Suprapubic skin (tissue), 4 donors: ENCODE data around the gene GATA3. TPM values are rescaled to one million over a fixed set of nuclear protein-coding genes. Genes with fewer than 3 reads are reported as not detected.

Source experiments
- DNase-seq, 2 donors: peaks; one replicate each; pipeline ENCODE4 v3.0.0-alpha.2; 2019; ENCODE audit warnings: low spot score in 2 of 2
- H3K27ac ChIP-seq: fragments of 200-600 bp; sonication (generic); one replicate; pipeline ENCODE4 v1.5.1; 2019
- H3K27me3 ChIP-seq: fragments of 200-600 bp; sonication (generic); one replicate; pipeline ENCODE4 v1.5.1; 2019
- H3K36me3 ChIP-seq: fragments of 200-600 bp; sonication (generic); one replicate; pipeline ENCODE4 v1.5.1; 2019
- H3K4me1 ChIP-seq: fragments of 200-600 bp; sonication (generic); one replicate; pipeline ENCODE4 v1.5.1; 2019
- H3K4me3 ChIP-seq: fragments of 200-600 bp; sonication (generic); one replicate; pipeline ENCODE4 v1.5.1; 2019; ENCODE audit warnings: mild to moderate bottlenecking
- H3K9me3 ChIP-seq: fragments of 200-600 bp; sonication (generic); one replicate; pipeline ENCODE4 v1.5.1; 2019
- EP300 ChIP-seq: sonication (generic); formaldehyde crosslinking; IDR thresholded peaks from one replicate; pipeline ENCODE4 v1.6.1; 2017; ENCODE audit warnings: antibody characterized with exemption
- POLR2A ChIP-seq, 2 donors: fragments of 450-650 bp; IDR thresholded peaks; one replicate each; pipeline ENCODE4 v1.6.1; 2017; ENCODE audit warnings: antibody characterized with exemption in 2 of 2, mild to moderate bottlenecking in 2 of 2, moderate library complexity in 2 of 2
- POLR2AphosphoS5 ChIP-seq, 3 donors: sonication (generic); formaldehyde crosslinking; IDR thresholded peaks; one replicate each; pipeline ENCODE4 v1.6.1; 2017; ENCODE audit warnings: antibody characterized with exemption in 3 of 3
- WGBS: methylation state at CpG from one replicate; pipeline ENCODE4 v1.1.5; 2018; 5-methylcytosine and 5-hydroxymethylcytosine counted together
- total RNA-seq, 4 donors: library from RNA; depleted of rRNA; stranded (reverse); fragments of >200 nt; gene quantifications; one replicate each; pipeline ENCODE4 v1.1.0, GENCODE V29; 2016
- TF ChIP-seq, protein P1 (sequence below), 2 donors: fragments of 200-600 bp in 1 of 2; fragments of 450-650 bp in 1 of 2; sonication (generic) in 1 of 2; IDR thresholded peaks; one replicate each; pipeline ENCODE4 v1.5.1; 2016 to 2019; ENCODE audit warnings: antibody characterized with exemption in 2 of 2, mild to moderate bottlenecking in 1 of 2, moderate library complexity in 1 of 2

GATA3 gene
- total RNA-seq, 4 donors from 2014 or later = 91.0 to 241 (median 164) TPM

DNA sequence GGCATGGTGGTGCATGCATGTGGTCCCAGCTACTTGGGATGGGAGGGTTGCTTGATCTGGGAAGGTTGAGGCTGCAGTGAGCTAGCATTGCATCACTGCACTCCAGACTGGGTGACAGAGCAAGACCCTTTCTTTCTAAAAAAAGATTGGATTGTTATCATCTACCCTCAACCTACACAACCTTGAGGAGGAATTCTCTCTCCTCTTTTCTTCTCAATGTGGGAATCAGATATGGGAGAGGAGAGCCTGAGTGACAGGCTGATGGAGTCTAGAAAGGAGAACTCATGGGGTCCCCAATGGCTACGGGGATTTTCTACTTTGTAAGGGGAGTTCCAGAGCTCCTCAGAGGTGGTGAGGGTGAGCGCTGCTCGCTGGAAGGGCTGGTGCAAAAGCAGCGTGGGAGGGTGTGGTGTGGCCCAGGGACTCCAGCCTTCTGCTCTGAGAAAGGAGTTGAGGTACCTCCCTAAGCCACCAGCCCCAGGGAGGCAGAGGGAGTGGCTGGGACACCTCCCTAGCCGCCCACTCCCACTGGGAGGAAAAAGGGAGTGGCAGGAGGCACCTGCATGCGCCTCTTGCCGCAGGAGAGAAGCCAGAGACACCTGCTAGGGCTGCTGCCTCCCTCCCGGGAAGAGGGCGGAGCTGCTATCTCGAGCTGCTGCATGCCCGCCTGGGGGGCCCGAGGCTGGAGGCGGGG is 48.4 kb downstream of the GATA3 start:
- Histone ChIP-seq H3K4me1 (peaks cover 3% of the 10 kb centered on the region), H3K36me3 (no peaks in the 10 kb centered on the region), H3K27me3 (peaks cover 14% of the 10 kb centered on the region), H3K4me3 (no peak overlapping the region), H3K27ac (no peak overlapping the region), H3K9me3 (no peaks in the 10 kb centered on the region)
- DNase-seq = no peak
- no peak for TF ChIP-seq POLR2AphosphoS5 (IDR thresholded peaks at IDR 0.05)
- TF ChIP-seq, protein P1, sequence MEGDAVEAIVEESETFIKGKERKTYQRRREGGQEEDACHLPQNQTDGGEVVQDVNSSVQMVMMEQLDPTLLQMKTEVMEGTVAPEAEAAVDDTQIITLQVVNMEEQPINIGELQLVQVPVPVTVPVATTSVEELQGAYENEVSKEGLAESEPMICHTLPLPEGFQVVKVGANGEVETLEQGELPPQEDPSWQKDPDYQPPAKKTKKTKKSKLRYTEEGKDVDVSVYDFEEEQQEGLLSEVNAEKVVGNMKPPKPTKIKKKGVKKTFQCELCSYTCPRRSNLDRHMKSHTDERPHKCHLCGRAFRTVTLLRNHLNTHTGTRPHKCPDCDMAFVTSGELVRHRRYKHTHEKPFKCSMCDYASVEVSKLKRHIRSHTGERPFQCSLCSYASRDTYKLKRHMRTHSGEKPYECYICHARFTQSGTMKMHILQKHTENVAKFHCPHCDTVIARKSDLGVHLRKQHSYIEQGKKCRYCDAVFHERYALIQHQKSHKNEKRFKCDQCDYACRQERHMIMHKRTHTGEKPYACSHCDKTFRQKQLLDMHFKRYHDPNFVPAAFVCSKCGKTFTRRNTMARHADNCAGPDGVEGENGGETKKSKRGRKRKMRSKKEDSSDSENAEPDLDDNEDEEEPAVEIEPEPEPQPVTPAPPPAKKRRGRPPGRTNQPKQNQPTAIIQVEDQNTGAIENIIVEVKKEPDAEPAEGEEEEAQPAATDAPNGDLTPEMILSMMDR (IDR thresholded peaks at IDR 0.05) = no peak
- no peak for TF ChIP-seq EP300
- no peak for TF ChIP-seq POLR2A (IDR thresholded peaks at IDR 0.05)
- 20% methylated on average over 8 of the region's 13 CpGs for WGBS

DNA sequence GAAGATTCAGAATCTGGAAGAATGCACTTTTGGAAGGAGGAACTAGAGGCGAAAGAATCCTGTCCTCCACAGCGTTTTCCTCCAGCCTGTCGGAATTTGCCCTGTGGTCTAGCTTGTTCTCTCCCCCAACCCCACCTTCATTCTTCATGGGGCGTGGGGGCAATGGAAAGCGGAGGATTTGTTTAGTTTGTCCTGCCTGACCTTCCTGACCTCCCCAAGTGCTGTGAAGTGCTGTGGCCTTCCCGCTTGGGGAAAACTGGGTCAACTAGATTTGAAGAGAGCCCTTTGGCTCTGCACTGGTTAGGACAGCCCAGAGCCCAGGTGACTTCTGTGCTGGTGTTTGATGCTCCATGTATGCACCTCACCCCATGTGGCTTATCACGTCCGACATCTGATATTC is 49.1 kb downstream of the GATA3 start:
- no peak overlapping the region for H3K27ac ChIP-seq
- H3K36me3 ChIP-seq = no peaks in the 10 kb centered on the region
- no peak overlapping the region for H3K4me3 ChIP-seq
- no peak for DNase-seq
- peaks cover 14% of the 10 kb centered on the region for H3K27me3 ChIP-seq
- H3K9me3 ChIP-seq = no peaks in the 10 kb centered on the region
- TF ChIP-seq, protein P1 (IDR thresholded peaks at IDR 0.05) = no peak
- no peak for TF ChIP-seq EP300
- TF ChIP-seq POLR2AphosphoS5 (IDR thresholded peaks at IDR 0.05) = no peak
- no peak for TF ChIP-seq POLR2A (IDR thresholded peaks at IDR 0.05)
- WGBS = 37% methylated on average over 8 of the region's 8 CpGs
- peaks cover 3% of the 10 kb centered on the region for H3K4me1 ChIP-seq

DNA sequence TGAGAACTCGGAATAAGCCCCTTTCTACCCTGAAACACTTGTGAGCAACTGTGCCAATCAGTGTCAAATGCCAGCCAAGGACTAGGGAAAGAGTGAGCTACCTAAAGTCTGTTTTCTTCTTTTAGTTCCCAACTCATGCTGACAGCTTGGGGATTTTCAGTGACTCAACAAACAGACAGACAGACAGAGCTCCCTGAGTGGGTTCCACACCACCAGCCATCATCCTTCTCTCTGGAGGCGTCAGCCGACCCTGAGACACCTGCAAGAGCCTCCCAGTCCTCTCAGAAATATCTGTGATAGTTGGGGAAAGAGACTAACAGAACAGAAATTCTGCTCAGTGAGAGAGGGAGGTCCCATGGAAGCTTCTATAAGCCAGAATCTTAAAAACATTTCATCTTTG is 49.5 kb downstream of the GATA3 start:
- Histone ChIP-seq H3K9me3 (no peaks in the 10 kb centered on the region), H3K27ac (no peak overlapping the region), H3K4me1 (peaks cover 3% of the 10 kb centered on the region), H3K36me3 (no peaks in the 10 kb centered on the region), H3K4me3 (no peak overlapping the region), H3K27me3 (peaks cover 14% of the 10 kb centered on the region)
- no peak for TF ChIP-seq POLR2AphosphoS5 (IDR thresholded peaks at IDR 0.05)
- no peak for TF ChIP-seq POLR2A (IDR thresholded peaks at IDR 0.05)
- TF ChIP-seq, protein P1 (IDR thresholded peaks at IDR 0.05) = no peak
- TF ChIP-seq EP300 = no peak
- DNase-seq = no peak
- WGBS = 54% methylated on average over 3 of the region's 3 CpGs

DNA sequence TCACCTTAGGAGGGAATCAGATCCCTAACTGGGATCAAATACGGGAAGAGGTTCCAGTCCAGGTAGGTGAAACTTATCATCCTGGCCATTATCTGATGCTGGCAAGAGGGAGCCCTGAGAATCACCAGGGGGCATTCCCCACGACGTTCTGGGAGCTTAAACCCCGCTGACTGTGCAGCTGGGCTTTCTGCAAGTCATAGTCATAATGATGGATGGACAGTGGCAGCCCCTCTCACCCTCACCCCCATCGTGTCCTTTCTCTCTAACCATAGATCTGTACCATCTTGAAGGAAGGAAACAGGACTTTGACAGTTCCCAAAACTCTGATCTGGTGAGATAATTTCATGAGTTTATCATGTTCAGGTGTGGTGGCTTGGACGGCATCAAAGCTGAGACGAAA is 50.2 kb downstream of the GATA3 start:
- Histone ChIP-seq H3K4me3 (no peak overlapping the region), H3K4me1 (peaks cover 3% of the 10 kb centered on the region), H3K9me3 (no peaks in the 10 kb centered on the region), H3K27me3 (peaks cover 14% of the 10 kb centered on the region), H3K27ac (no peak overlapping the region), H3K36me3 (no peaks in the 10 kb centered on the region)
- TF ChIP-seq POLR2AphosphoS5 (IDR thresholded peaks at IDR 0.05) (no peak), EP300 (no peak), POLR2A (IDR thresholded peaks at IDR 0.05) (no peak)
- TF ChIP-seq, protein P1 (IDR thresholded peaks at IDR 0.05) = no peak
- no peak for DNase-seq
- WGBS = 41% methylated on average over 7 of the region's 7 CpGs

DNA sequence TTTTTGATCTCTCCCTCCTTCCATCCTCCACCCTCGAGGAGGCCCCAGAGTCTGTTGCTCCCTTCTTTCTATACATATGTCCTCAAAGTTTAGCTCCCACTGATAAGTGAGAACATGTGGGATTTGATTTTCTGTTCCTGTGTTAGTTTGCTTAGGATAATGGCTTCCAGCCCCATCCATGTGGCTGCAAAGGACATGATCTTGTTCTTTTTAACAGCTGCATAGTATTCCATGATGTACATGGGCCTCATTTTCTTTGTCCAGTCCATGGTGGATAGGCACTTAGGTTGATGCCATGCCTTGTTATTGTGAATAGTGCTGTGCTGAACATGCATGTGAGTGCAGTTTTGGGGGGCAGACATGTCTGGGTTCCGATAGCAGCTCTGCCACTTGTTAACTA is 51.4 kb downstream of the GATA3 start:
- Histone ChIP-seq H3K36me3 (no peaks in the 10 kb centered on the region), H3K9me3 (no peaks in the 10 kb centered on the region), H3K27me3 (peaks cover 14% of the 10 kb centered on the region), H3K27ac (no peak overlapping the region), H3K4me3 (no peak overlapping the region), H3K4me1 (peaks cover 3% of the 10 kb centered on the region)
- TF ChIP-seq, protein P1 (IDR thresholded peaks at IDR 0.05) = no peak
- TF ChIP-seq POLR2AphosphoS5 (IDR thresholded peaks at IDR 0.05) (no peak), POLR2A (IDR thresholded peaks at IDR 0.05) (no peak), EP300 (no peak)
- 86% methylated on average over 2 of the region's 2 CpGs for WGBS
- DNase-seq = no peak
